Islet of Langerhans (tissue), 1 donor: ENCODE results near the gene VAV1.
"Not testable (repeated sequence)": the region's sequence is repeated elsewhere in the genome, so short reads cannot be mapped to it uniquely, and the experiment has no call there.

ENCODE experiments used
- FAIRE-seq: peaks from one replicate; lab custom pipeline; 2011; peaks lifted over from hg19 to GRCh38; lab: Jason Lieb, UNC

The VAV1 gene

DNA sequence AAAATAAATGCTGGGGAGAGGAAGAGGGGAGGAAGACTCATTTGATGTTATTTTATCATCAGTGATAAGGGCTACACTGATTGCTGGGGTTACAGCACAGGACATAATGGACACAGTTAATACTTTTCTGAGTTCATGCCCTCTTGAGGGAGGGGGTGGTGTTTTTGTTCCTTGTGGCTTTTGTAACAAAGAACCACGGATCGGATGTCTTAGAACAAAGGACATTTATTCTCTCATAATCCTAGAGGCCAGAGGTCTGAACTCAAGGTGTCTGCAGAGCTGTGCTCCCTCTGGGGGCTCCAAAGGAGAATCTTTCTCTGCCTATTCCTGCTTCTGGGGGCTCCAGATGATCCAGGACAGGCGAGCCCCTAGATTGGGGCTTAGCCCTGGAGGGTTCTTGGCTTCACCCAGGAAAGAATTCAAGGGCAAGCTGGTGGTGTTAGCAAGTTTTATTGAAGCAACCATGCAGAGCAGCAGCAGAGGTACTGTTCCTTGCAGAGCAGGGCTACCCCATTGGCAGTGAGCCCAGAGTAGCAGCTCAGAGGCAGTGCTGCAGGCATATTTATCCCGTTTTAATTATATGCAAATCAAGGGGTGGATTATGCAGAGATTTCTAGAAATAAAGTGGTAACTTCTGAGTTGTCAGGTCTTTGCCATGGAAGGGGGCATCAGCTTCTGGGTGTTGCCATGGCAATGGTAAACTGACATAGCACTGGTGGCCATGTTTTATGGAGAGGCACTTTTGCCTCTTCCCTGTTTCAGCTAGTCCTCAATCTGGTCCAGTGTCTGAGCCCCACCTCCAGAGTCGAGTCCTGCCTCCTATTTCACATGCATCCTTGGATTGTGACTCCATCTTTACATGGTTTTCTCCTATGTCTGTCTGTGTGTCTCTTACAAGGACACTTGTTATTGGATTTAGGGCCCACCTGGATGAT, 18.0 kb downstream of the VAV1 start:
- FAIRE-seq = no peak

DNA sequence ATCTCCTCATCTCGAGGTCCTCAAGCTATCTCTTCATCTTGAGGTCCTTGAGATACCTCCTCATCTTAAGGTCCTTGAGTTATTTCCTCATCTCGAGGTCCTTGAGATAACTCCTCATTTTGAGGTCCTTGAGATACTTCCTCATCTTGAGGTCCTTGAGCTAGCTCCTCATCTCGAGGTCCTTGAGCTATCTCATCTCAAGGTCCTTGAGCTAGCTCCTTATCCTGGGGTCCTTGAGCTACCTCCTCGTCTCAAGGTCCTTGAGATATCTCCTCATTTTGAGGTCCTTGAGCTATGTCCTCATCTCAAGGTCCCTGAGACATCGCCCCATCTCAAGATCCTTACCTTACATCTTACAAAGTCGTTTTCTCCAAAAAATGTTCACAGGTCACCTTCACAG, 18.7 kb downstream of the VAV1 start:
- no peak for FAIRE-seq

GRCh38 chr19:6793411-6793810, 20.9 kb downstream of the VAV1 start:
- no peak for FAIRE-seq

DNA sequence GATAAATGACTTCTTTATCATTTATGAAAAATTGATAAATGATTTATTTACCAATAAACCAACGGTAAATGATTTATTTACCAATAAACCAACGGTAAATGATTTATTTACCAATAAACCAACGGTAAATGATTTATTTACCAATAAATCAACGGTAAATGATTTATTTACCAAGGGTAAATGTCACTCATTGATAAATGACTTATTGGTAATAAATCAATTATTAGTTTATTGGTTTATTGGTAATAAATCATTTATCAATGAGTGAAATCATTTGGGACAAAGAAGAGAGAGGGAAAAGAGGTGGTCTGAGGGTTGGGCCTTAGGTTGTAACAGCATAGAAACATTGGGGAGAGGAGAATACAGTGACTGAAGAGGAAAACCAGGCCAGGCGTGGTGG, 21.5 kb downstream of the VAV1 start:
- no peak for FAIRE-seq

DNA sequence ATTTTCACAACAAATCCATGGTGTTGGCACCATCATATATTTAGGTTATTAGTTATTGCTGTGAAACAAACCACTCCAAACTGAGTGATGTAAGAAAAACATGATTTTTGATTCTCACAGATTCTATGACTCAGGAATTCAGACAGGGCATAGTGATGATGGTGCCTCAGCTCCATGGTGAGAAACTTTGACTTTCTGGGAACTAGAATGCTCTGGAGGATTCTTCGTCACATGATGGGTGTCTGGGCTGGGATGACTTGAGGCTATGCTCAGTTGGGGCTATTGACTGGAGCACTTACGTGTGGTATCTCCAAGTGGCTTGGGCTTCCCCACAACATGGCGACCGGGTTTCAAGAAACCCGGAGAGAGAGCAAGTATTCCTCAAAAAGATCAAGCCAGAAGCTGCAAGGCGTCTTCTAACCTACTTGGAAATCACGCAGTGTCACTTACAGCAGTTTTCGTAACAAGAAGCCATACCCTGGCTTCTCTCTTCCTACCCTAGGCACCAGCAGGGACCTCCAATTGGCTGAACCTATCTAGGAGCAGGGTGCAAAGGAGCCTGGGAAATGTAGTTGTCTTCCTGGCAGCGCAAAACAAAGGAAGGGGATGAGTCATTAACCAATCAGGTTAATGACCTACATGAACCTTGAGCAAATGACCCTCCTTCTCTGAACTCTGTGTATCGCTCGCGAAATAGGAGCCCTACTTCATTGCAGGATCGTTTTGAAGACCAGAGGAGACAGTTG, 22.4 kb downstream of the VAV1 start:
- FAIRE-seq = no peak

DNA sequence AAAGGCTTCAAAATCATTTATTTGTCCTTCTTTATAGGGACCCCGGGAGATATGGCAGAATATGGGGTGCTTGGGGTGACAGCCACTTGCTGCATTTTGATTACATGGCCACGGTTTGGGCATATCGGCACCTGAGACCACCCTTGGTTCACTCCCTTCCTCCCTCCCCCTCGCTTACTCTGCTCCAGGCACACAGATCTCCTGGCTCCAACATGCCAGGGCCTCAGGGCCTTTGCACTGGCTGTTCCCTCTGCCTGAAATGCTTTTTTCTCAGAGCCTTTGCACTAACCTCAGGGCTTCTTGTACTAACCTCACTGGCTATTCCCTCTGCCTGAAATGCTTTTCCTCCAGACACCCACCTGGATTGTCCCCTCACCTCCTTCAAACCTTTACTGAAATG, 23.8 kb downstream of the VAV1 start:
- no peak for FAIRE-seq

DNA sequence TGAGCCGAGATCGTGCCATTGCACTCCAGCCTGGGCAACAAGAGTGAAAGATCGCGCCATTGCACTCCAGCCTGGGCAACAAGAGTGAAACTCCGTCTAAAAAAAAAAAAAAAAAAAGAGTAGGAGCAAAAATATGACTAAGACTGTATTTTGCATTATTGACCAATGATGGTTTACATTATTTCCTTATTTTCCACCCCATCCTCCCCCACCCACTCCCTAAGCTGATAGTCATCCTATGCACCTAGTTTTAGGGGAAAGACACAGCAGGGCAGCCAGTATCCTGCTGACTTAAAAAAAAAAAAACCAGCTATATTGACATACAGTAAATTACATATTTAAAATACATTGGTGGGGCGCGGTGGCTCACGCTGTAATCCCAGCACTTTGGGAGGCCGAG, 25.1 kb downstream of the VAV1 start:
- FAIRE-seq = no peak

- FAIRE-seq = not testable (repeated sequence)
Observed at GRCh38 chr19:6800160-6800790, 27.8 kb downstream of the VAV1 start.

GRCh38 chr19:6800991-6801484, 28.5 kb downstream of the VAV1 start:
- no peak for FAIRE-seq

GRCh38 chr19:6801485-6802086, 29.1 kb downstream of the VAV1 start:
- FAIRE-seq = no peak

DNA sequence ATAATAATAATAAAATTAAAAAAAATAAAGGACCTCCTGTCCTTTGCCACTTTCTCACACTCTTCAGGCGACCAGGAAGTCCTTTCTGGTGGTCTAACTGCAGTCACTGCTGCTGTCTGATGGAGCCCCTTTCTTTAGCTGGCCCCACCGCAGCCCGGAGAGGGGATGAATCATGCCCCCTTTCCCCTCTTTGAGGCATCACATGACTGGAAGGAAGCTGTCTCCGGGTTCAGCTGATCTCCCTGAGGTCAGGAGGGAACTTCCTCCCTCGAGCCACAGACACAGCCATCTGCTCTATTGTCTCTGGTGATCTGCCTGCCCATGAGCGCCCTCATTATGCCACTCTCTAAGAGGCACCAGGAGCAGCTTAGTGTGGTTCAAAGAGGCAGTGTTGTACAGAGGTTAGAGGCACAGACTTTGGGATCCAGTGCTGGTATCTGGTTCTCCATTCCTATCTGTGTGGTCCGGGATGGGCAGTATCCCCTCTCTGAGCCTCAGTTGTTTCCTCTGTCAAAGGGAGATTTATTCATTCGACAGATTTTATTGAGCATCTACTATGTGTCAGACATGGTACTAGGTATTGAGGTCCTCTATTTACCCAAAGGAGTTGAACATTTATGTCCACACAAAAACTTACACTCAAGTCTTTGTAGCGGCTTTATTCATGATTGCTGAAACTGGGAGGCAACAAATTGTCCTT, 30.0 kb downstream of the VAV1 start:
- no peak for FAIRE-seq

- FAIRE-seq = no peak
Observed at GRCh38 chr19:6803036-6803404, 30.5 kb downstream of the VAV1 start.

DNA sequence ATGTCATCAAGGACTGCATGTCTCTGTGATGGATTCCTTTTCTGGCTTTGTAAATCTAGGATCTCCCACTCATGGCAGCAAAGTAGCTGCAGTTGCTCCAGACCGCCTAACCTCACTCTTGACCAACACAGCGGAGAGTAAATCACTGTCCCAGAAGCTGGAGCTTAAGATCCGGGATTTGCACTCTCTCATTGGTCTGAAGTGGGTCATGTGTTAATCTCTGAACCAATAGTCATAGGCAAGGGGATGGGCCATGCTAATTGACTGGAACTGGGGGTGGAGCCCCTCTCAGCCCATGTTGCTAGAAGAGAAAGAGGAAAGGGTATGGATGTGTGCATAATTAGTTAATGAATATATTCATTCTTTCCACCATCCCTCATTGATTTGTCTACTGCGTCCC, 34.0 kb downstream of the VAV1 start:
- FAIRE-seq = no peak

GRCh38 chr19:6807291-6807690, 34.8 kb downstream of the VAV1 start:
- no peak for FAIRE-seq

DNA sequence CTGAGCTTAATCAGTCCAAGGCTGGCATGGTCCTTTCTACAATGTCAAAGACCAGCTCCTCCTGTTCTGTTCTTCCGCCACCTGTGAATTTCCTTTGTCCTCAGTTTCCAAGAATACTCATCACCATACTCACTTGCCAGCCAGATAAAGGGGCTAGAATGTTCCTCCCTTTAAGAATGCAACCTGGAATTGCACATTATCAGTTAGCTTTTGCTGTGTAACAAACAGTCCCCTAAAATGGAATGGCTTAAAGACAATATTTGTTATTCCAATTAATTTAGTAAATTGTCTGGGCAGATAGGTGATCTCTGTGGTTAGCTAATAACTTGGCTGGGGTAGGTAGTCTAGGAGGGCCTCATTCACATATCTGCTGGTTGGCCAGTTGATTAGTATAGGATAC, 36.0 kb downstream of the VAV1 start:
- FAIRE-seq = no peak

- FAIRE-seq = no peak
Observed at GRCh38 chr19:6809262-6809661, 36.8 kb downstream of the VAV1 start.

DNA sequence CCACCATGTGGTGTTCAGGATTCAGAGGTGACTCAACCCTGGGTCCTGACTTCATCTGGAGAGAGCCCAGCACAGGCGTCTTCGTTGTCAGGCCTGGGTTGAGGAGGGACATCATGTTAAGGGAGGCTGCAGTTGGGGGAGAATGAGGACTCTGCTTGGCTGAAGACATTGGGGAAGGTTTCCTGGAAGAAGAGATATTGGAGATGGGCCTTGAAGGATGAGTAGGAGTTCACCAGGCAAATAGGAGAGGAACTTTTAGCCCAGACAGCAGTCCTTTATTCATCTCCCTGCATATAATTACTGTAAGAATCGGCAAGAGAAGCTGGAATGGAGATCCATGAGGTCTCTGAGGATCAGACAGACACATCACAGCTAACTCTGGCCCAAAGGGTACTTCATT, 38.9 kb downstream of the VAV1 start:
- no peak for FAIRE-seq

DNA sequence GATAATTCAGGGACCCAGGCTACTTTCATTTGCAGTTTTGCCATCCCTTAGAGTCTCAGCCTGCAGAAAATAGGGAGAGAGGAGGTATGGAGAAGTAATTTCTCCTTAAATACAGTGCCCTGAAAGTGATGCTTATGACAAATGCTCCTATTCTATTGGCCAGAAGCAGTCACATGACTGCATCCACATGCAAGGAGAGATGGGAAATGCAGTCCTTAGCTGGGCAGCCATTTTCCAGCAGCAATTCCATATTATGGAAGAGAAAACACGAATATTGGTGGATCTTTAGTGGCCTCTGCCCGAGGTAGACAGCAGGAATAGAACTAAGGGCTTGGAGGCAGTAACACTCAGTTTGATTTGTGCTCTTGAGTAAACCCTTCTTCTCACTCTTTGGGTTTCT, 39.4 kb downstream of the VAV1 start:
- no peak for FAIRE-seq

DNA sequence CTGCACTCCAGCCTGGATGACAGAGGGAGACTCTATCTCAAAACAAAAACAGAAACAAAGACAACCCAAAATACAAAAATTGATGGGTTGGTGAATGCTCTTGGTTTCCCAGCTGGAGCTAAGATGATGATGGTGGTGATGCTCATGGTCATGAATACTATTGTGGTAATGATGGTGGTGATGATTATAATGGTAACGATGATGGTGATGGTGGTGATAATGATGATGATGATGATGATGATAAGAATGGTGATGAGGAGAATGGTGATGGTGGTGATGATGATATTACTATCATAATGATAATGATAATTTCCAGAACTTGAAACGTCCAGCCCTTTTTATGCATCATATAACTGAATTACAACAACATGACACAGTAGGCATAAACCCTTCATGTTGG, 40.1 kb downstream of the VAV1 start:
- FAIRE-seq = no peak

GRCh38 chr19:6813659-6814058, 41.2 kb downstream of the VAV1 start:
- no peak for FAIRE-seq

DNA sequence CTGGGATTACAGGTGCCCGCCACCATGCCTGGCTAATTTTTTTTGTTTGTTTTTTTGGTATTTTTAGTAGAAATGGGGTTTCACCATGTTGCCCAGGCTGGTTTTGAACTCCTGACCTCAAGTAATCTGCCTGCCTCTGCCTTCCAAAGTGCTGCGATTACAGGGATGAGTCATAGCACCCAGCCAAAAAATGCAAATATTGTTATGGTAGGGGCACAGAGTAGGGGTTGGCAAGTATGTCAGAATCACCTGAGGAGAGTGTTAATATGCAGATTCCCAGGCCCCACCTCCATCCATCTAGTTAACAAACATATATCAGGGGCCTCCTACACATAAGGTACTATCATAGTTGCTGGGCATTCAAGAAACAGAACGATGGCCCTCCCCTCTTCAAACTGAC, 44.7 kb downstream of the VAV1 start:
- no peak for FAIRE-seq

DNA sequence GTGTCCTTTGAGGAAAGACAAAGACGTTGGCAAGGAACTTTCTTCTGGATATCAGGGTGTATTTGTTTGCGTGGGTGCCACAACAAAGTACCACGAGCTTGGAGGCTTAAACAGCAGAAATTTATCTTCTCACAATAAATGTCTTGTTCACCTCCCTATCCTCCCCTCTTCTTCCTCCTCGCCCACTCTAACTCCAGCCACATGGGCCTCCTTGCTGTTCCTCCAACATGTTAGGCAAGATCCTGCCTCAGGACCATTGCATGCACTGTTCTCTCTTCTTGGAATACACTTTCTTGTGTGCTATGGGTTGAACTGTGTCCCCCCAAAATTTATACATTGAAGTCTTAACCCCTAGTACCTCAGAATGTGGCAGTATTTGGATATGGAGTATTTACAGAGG, 45.7 kb downstream of the VAV1 start:
- FAIRE-seq = no peak
